ENCODE results near the gene SF3B3. TPM values are rescaled to one million over a fixed set of nuclear protein-coding genes. Genes with fewer than 3 reads are reported as not detected.

Gene SF3B3
- total RNA-seq, 1 experiment from 2014 or later, result 253 TPM

DNA sequence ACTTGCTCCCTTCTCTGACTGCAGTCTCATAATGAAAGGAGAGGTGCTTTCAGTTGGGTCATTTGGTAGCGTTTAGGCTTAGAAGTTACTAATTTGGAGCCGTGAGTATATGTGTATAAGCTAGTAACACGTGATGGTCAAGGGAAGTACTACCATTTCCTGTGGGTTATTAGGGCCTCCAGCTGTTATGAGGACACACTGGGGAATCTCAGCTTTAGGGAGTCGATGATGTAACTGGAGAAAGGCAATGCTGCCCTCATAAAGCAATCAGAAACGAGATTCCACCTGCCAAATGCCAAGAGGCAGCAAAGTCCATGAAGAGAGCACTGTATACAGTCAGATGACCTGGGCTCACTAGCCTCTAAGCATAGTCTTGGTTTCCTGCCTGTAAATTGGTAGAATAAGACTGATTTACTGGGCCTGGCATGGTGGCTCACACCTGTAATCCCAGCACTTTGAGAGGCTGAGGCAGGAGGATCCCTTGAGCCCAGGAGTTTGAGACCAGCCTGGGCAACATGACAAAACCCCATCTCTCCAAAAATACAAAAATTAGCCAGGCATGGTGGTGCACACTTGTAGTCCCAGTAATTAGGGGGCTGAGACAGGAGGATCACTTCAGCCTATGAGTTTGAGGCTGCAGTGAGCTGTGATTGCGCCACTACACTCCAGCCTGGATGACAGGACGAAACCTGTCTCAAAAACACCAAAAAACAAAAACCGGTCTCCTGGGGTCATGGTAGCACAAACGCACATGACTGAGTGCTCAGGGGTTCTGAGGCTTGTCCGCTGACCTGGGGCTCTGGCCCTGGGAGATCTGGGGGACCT lies 53.0 kb downstream of the SF3B3 start:
- BruUV-seq (replicated peaks), result no TSS peak
- ChIA-PET POLR2A (interaction anchor here (0.6 kb wide), 1 partner anchor 441 kb away, joined by 9 read pairs; no protein-coding TSS in a partner anchor), CTCF (no interaction called here)
- intact Hi-C loops (cut with micrococcal nuclease; ENCODE audit: unreplicated experiment), result loop anchor here (10.0 kb wide), 1 partner anchor 78 kb away; no protein-coding TSS in a partner anchor
- ATAC-seq (peak; percentile 64), DNase-seq (ENCODE audit: low read depth, low spot score) (no peak)
- Histone ChIP-seq H3K36me3 (ENCODE audit: control insufficient read depth, insufficient read depth, low read length) (peaks cover 11% of the 10 kb centered on the region; the same call in 1 of the 2 replicates), H3K27ac (ENCODE audit: low read length) (peak overlapping the region; percentile 54), H3K4me3 (ENCODE audit: low read depth in 2 of 2, low read length in 2 of 2) (no peak overlapping the region), H3K27me3 (ENCODE audit: control insufficient read depth, insufficient read depth, low read length) (no peaks in the 10 kb centered on the region), H3K9me3 (ENCODE audit: control insufficient read depth, insufficient read depth, low read depth, low read length) (no peaks in the 10 kb centered on the region), H3K4me1 (ENCODE audit: control insufficient read depth, insufficient read depth, low read length) (peaks cover 21% of the 10 kb centered on the region)
- in situ Hi-C loops (cut with HindIII; ENCODE audit: low pct_unique_long_range_greater_than_20kb, low sequenced_read_pairs), result no loop called here
- TF ChIP-seq POLR2AphosphoS5 (IDR thresholded peaks at IDR 0.05; ENCODE audit: low read depth, low read length), result peak; percentile 59
- no peak for TF ChIP-seq REST (IDR thresholded peaks at IDR 0.05; ENCODE audit: insufficient read depth in 1 of 2, low read depth in 2 of 2, low read length in 1 of 2)

- no TSS peak for BruUV-seq (replicated peaks)
- intact Hi-C loops (cut with micrococcal nuclease; ENCODE audit: unreplicated experiment) (loop anchor here (10.0 kb wide), 1 partner anchor 78 kb away; no protein-coding TSS in a partner anchor), in situ Hi-C loops (cut with HindIII; ENCODE audit: low pct_unique_long_range_greater_than_20kb, low sequenced_read_pairs) (no loop called here)
- Histone ChIP-seq H3K4me1 (ENCODE audit: control insufficient read depth, insufficient read depth, low read length) (peaks cover 21% of the 10 kb centered on the region), H3K4me3 (ENCODE audit: low read depth in 2 of 2, low read length in 2 of 2) (no peak overlapping the region), H3K36me3 (ENCODE audit: control insufficient read depth, insufficient read depth, low read length) (peaks cover 5% of the 10 kb centered on the region; the same call in 1 of the 2 replicates), H3K27me3 (ENCODE audit: control insufficient read depth, insufficient read depth, low read length) (no peaks in the 10 kb centered on the region), H3K9me3 (ENCODE audit: control insufficient read depth, insufficient read depth, low read depth, low read length) (no peaks in the 10 kb centered on the region), H3K27ac (ENCODE audit: low read length) (peak overlapping the region; percentile 54; the same call in 1 of the 2 replicates)
- CTCF ChIA-PET, result no interaction called here
- POLR2A ChIA-PET, result no interaction called here
- peak; percentile 60 for ATAC-seq
- TF ChIP-seq TCF7L2 (IDR thresholded peaks at IDR 0.05; ENCODE audit: low read depth, low read length), result no peak
- TF ChIP-seq SIN3A (IDR thresholded peaks at IDR 0.05; ENCODE audit: borderline replicate concordance, insufficient read depth, low read depth, low read length), result no peak
- no peak for TF ChIP-seq REST (IDR thresholded peaks at IDR 0.05; ENCODE audit: insufficient read depth in 1 of 2, low read depth in 2 of 2, low read length in 1 of 2)
- TF ChIP-seq POLR2AphosphoS5 (IDR thresholded peaks at IDR 0.05; ENCODE audit: low read depth, low read length), result 0 out of 2 replicates have a peak, but pooled peaks have one; percentile 27
- TF ChIP-seq, protein P1, sequence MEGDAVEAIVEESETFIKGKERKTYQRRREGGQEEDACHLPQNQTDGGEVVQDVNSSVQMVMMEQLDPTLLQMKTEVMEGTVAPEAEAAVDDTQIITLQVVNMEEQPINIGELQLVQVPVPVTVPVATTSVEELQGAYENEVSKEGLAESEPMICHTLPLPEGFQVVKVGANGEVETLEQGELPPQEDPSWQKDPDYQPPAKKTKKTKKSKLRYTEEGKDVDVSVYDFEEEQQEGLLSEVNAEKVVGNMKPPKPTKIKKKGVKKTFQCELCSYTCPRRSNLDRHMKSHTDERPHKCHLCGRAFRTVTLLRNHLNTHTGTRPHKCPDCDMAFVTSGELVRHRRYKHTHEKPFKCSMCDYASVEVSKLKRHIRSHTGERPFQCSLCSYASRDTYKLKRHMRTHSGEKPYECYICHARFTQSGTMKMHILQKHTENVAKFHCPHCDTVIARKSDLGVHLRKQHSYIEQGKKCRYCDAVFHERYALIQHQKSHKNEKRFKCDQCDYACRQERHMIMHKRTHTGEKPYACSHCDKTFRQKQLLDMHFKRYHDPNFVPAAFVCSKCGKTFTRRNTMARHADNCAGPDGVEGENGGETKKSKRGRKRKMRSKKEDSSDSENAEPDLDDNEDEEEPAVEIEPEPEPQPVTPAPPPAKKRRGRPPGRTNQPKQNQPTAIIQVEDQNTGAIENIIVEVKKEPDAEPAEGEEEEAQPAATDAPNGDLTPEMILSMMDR (IDR thresholded peaks at IDR 0.05), result no peak
- no peak for DNase-seq (ENCODE audit: low read depth, low spot score)
Observed at GRCh38 chr16:70577256-70577698, 53.7 kb downstream of the SF3B3 start.
